ENCODE measurements around the gene KCNIP4.

The KCNIP4 gene

DNA sequence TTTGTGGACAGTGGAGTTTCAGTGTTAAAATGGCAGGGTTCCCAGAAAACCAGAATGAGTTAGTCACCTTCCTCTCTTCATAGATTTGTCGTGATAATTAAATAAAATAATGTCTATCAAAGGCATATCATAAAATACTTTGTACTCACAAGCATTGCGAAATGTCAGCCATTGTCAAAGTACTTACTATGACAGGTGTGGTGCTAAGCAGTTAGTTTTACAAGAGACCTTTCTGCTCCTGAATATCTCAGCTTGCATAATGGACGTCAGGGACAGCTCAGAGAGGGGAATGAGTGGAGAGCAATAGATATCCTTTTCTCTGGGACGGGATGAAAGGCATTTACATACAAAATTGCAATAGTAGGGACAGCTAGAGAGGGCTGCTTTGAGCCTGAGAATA, 560.9 kb downstream of the KCNIP4 start:
- H4K20me1 ChIP-seq (ENCODE audit: insufficient read depth, low read length, poor library complexity, severe bottlenecking), result no peaks in the 10 kb centered on the region
- no peaks in the 10 kb centered on the region for H3K9me2 ChIP-seq (replicated peaks; ENCODE audit: low read depth, low read length)
- H3K4me2 ChIP-seq (ENCODE audit: low read depth, low read length, poor library complexity, severe bottlenecking), result no peak overlapping the region
- no peak for TF ChIP-seq EZH2phosphoT487 (IDR thresholded peaks at IDR 0.05; ENCODE audit: borderline replicate concordance)
- TF ChIP-seq, protein P1, sequence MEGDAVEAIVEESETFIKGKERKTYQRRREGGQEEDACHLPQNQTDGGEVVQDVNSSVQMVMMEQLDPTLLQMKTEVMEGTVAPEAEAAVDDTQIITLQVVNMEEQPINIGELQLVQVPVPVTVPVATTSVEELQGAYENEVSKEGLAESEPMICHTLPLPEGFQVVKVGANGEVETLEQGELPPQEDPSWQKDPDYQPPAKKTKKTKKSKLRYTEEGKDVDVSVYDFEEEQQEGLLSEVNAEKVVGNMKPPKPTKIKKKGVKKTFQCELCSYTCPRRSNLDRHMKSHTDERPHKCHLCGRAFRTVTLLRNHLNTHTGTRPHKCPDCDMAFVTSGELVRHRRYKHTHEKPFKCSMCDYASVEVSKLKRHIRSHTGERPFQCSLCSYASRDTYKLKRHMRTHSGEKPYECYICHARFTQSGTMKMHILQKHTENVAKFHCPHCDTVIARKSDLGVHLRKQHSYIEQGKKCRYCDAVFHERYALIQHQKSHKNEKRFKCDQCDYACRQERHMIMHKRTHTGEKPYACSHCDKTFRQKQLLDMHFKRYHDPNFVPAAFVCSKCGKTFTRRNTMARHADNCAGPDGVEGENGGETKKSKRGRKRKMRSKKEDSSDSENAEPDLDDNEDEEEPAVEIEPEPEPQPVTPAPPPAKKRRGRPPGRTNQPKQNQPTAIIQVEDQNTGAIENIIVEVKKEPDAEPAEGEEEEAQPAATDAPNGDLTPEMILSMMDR (conservative IDR thresholded peaks at IDR 0.05; ENCODE audit: low read length), result no peak
- H3K9me3 ChIP-seq (ENCODE audit: insufficient read depth, low read depth, low read length), result no peaks in the 10 kb centered on the region
- no peak overlapping the region for H3K9ac ChIP-seq (ENCODE audit: low read depth, low read length, poor library complexity, severe bottlenecking)
- no peaks in the 10 kb centered on the region for H3K4me1 ChIP-seq (ENCODE audit: insufficient read depth, low read length, poor library complexity, severe bottlenecking)
- H3K36me3 ChIP-seq (ENCODE audit: insufficient read depth, low read length), result no peaks in the 10 kb centered on the region
- no peaks in the 10 kb centered on the region for H3F3A ChIP-seq (ENCODE audit: low read depth)
- H3K4me3 ChIP-seq (ENCODE audit: low read length, poor library complexity, severe bottlenecking), result no peak overlapping the region
- no peak overlapping the region for H2AFZ ChIP-seq (ENCODE audit: low read length)
- H3K79me2 ChIP-seq (ENCODE audit: insufficient read depth, low read length), result no peaks in the 10 kb centered on the region
- no peaks in the 10 kb centered on the region for H3K27me3 ChIP-seq (ENCODE audit: insufficient read depth, low read length, poor library complexity, severe bottlenecking)

DNA sequence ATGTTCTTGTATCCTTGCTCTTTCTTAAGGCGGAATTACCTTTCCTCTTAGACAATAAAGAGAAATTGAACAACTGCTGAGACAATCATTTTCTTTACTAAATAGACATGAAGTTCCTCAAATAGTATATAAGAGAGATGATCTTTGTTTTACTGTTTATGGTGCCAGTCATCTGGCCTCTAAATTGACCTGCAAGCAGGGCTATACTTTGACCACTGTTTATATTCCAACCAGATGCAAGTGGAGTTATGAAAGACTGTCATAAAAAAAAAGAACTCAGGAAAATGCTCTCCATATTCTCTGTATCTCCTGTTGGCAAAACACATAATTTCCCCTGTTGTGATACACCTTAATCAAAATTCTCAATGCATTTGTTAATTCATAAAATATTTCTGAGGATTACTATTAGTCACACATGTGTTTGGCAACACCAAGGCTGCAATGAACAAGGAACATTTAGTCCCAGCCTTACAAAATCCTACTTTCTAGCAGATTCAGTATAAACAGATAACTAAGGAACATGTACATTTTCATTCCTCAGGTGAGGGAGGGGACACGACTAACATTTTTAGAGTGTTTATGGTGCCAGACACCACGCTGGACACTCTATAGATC, 562.3 kb downstream of the KCNIP4 start:
- Histone ChIP-seq H2AFZ (ENCODE audit: low read length) (no peak overlapping the region), H3K4me2 (ENCODE audit: low read depth, low read length, poor library complexity, severe bottlenecking) (no peak overlapping the region), H3K9me2 (replicated peaks; ENCODE audit: low read depth, low read length) (no peaks in the 10 kb centered on the region), H3K4me1 (ENCODE audit: insufficient read depth, low read length, poor library complexity, severe bottlenecking) (no peaks in the 10 kb centered on the region), H3K9me3 (ENCODE audit: insufficient read depth, low read depth, low read length) (no peaks in the 10 kb centered on the region), H3K36me3 (ENCODE audit: insufficient read depth, low read length) (no peaks in the 10 kb centered on the region), H3K9ac (ENCODE audit: low read depth, low read length, poor library complexity, severe bottlenecking) (no peak overlapping the region), H4K20me1 (ENCODE audit: insufficient read depth, low read length, poor library complexity, severe bottlenecking) (no peaks in the 10 kb centered on the region), H3F3A (ENCODE audit: low read depth) (no peaks in the 10 kb centered on the region), H3K27me3 (ENCODE audit: insufficient read depth, low read length, poor library complexity, severe bottlenecking) (no peaks in the 10 kb centered on the region), H3K4me3 (ENCODE audit: low read length, poor library complexity, severe bottlenecking) (no peak overlapping the region), H3K79me2 (ENCODE audit: insufficient read depth, low read length) (no peaks in the 10 kb centered on the region)
- TF ChIP-seq EZH2phosphoT487 (IDR thresholded peaks at IDR 0.05; ENCODE audit: borderline replicate concordance), result no peak
- TF ChIP-seq, protein P1 (conservative IDR thresholded peaks at IDR 0.05; ENCODE audit: low read length), result no peak

DNA sequence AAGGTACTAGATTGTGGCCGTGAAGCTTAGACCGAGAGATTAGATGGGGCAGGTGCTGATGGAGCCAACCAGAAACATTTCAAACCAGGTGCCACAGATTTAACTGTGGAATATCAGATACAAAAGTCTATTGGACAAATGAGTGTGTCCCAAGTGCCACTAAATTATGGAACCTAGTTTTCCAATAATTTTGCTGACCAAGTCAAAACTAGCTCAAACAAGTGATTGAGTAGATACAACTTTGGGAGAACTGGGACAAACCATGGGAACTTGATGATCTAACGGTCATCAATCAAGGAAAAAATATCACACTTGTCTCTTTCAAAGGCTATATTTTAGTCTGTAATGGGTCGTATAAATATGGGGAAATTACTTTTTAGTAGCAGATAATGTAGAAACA, 562.9 kb downstream of the KCNIP4 start:
- Histone ChIP-seq H3K9ac (ENCODE audit: low read depth, low read length, poor library complexity, severe bottlenecking) (no peak overlapping the region), H3K4me3 (ENCODE audit: low read length, poor library complexity, severe bottlenecking) (no peak overlapping the region), H3K27me3 (ENCODE audit: insufficient read depth, low read length, poor library complexity, severe bottlenecking) (no peaks in the 10 kb centered on the region), H3K4me2 (ENCODE audit: low read depth, low read length, poor library complexity, severe bottlenecking) (no peak overlapping the region), H3K4me1 (ENCODE audit: insufficient read depth, low read length, poor library complexity, severe bottlenecking) (no peaks in the 10 kb centered on the region), H2AFZ (ENCODE audit: low read length) (no peak overlapping the region), H3K9me3 (ENCODE audit: insufficient read depth, low read depth, low read length) (no peaks in the 10 kb centered on the region), H3K36me3 (ENCODE audit: insufficient read depth, low read length) (no peaks in the 10 kb centered on the region), H4K20me1 (ENCODE audit: insufficient read depth, low read length, poor library complexity, severe bottlenecking) (no peaks in the 10 kb centered on the region), H3K79me2 (ENCODE audit: insufficient read depth, low read length) (no peaks in the 10 kb centered on the region), H3F3A (ENCODE audit: low read depth) (no peaks in the 10 kb centered on the region), H3K9me2 (replicated peaks; ENCODE audit: low read depth, low read length) (no peaks in the 10 kb centered on the region)
- TF ChIP-seq, protein P1 (conservative IDR thresholded peaks at IDR 0.05; ENCODE audit: low read length), result no peak
